ENCODE data around the gene COPS6. TPM values are rescaled to one million over a fixed set of nuclear protein-coding genes. Genes with fewer than 3 reads are reported as not detected.

COPS6 gene
- polyA plus RNA-seq (ENCODE audit: insufficient read length in 4 of 4), result 100 to 1,000 TPM; 103 to 137 (median 126) TPM

DNA sequence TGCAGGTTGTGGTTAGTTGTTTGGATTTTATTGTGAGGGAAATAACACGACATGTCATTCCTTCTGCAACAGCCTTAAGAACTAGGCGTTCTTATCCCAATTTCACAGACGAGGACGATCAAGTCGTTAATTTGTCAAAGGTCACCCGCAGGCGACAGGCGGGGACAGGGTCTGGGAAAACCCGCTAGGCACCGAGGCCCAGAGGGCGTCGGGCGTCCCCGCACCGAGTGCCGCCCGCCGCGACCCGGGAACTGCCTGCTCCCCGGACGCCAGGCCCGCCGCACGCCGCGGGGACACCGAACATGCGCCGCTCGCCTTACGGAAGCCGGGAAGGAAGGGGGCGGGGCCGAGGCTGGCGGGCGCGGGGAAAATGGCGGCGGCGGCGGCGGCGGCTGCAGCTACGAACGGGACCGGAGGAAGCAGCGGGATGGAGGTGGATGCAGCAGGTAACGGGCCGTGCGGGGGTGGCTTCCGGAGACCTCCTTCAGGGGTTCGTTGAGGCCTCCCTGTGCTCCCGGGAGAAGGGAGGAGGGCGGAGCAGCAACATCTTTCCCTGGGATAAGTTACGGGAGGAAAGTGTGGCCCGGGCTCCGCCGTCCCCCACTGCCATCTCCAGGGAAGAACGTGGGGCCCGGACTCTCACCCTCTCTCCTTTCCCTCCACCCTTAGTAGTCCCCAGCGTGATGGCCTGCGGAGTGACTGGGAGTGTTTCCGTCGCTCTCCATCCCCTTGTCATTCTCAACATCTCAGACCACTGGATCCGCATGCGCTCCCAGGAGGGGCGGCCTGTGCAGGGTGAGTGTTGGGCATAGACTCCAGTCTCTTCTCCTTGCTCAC is at the start of gene COPS6:
TSS of gene COPS6 (plus strand) at position 349 of the 837 bp plus-strand sequence. CDS start at position 371, 22 bp downstream.
- DNase-seq (ENCODE audit: low read depth in 4 of 4, low spot score in 3 of 4), result no peak

DNA sequence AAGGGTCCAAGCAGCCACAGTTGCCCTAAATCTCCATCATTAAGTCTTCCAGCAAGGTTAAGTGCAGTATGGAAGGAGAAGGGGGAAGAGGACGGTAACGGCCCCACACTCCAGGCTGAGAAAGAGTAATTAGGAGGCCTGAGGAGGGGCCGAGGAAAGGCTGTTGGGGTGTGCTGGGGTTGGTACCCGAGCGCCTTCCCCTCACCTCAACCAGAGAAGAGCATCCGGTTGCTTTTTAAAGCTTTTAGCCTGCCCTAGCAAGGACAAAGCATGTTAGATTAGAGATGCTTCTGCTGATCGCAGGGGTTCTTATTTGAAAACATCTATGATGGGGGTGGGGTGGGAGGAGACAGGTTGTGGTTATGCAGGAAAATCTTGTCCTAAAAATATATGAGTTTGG is 48.2 kb upstream of the COPS6 start:
- DNase-seq (ENCODE audit: low read depth in 4 of 4, low spot score in 3 of 4), result no peak

DNA sequence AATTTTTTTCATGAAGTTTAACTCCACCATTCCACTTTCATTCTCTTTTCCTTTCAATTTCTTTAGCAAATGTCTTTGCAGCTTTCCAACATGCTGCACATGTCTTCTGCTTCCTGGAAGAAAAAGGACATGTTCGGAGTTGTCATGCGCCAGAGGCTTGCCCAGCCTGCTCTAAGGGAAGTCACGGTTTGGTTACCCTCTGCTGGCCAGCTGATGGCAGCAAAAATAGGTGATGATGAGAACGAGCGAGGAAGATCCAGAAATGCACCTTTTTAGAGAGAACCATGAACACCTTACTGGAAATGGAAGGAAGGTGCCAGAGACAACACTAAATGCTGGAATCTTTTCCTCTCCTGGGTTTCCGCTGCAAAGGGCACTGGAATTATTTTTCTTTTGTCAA is 44.1 kb upstream of the COPS6 start:
- DNase-seq (ENCODE audit: low read depth in 4 of 4, low spot score in 3 of 4), result no peak

DNA sequence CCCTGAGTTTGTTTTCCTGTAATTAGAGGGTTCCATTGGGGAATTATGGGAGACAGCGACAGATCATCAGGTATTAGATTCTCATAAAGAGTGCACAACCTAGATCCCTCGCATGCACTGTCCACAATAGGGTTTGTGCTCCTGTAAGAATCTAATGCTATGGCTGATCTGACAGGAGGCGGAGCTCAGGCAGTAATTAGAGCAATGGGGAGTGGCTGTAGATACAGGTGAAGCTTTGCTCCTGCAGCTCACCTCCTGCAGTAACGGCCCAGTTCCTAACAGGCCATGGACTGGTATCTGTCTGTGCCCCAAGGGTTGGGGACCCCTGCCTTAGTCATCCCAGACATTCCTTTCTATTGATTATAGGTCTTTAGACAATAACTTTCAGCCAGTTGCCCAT is 40.1 kb upstream of the COPS6 start:
- DNase-seq (ENCODE audit: low read depth in 4 of 4, low spot score in 3 of 4), result no peak

GRCh38 chr7:100049441-100050291 is 39.1 kb upstream of the COPS6 start, which contains the start of gene ZSCAN21:
TSS of gene ZSCAN21 (plus strand) at chr7:100049774. CDS start at chr7:100057007, 7,233 bp downstream.
- peak; percentile 64 to 78 (median 74) for DNase-seq (ENCODE audit: low read depth in 4 of 4, low spot score in 3 of 4)

DNA sequence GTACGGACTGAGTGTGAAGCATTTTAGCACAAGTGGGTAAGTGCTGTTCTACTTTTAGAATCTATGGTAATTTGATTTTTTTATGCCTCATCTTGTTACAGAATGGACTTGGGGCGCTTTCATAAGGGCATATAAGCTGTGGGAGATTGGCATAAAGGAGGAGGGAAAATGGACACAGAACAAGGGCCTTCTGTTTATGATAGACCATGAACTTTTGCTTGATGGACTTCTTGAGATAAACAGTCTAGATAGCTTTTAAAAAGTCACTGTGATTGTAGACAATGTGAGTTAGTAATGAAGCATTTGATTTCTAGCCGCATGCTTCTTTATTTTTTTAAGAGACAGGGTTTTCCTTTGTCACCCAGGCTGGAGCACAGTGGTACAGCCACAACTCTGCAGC is 37.2 kb upstream of the COPS6 start:
- no peak for DNase-seq (ENCODE audit: low read depth in 4 of 4, low spot score in 3 of 4)

- DNase-seq (ENCODE audit: low read depth in 4 of 4, low spot score in 3 of 4), result no peak
Observed at GRCh38 chr7:100053215-100053614, 35.6 kb upstream of the COPS6 start.

- DNase-seq (ENCODE audit: low read depth in 4 of 4, low spot score in 3 of 4), result no peak
Observed at GRCh38 chr7:100057006-100057405, 31.8 kb upstream of the COPS6 start.

GRCh38 chr7:100059251-100059739 is 29.5 kb upstream of the COPS6 start:
- no peak for DNase-seq (ENCODE audit: low read depth in 4 of 4, low spot score in 3 of 4)

GRCh38 chr7:100061518-100062193 is 27.1 kb upstream of the COPS6 start:
- DNase-seq (ENCODE audit: low read depth in 4 of 4, low spot score in 3 of 4), result no peak

DNA sequence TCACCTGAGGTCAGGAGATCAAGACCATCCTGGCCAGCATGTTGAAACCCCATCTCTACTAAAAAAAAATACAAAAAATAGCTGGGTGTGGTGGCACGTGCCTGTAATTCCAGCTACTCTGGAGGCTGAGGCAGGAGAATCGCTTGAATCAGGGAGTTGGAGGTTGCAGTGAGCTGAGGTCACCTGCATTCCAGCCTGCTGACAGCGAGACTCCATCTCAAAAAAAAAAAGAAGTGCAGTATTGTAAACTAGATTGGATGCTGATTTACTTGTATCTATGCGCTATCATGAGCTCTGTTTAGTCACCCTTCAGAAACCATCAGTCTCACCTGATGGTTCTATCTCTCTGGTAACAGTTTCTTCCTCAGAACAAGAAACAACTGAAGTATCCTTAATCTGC is 25.4 kb upstream of the COPS6 start:
- no peak for DNase-seq (ENCODE audit: low read depth in 4 of 4, low spot score in 3 of 4)

DNA sequence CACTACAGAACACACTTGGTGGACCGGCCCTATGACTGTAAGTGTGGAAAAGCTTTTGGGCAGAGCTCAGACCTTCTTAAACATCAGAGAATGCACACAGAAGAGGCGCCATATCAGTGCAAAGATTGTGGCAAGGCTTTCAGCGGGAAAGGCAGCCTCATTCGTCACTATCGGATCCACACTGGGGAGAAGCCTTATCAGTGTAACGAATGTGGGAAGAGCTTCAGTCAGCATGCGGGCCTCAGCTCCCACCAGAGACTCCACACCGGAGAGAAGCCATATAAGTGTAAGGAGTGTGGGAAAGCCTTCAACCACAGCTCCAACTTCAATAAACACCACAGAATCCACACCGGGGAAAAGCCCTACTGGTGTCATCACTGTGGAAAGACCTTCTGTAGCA is 24.6 kb upstream of the COPS6 start:
- no peak for DNase-seq (ENCODE audit: low read depth in 4 of 4, low spot score in 3 of 4)

- no peak for DNase-seq (ENCODE audit: low read depth in 4 of 4, low spot score in 3 of 4)
Observed at GRCh38 chr7:100065452-100066186, 23.1 kb upstream of the COPS6 start.

- DNase-seq (ENCODE audit: low read depth in 4 of 4, low spot score in 3 of 4), result no peak
Observed at GRCh38 chr7:100066953-100067352, 21.8 kb upstream of the COPS6 start.

GRCh38 chr7:100069991-100070390 is 18.8 kb upstream of the COPS6 start:
- no peak for DNase-seq (ENCODE audit: low read depth in 4 of 4, low spot score in 3 of 4)

GRCh38 chr7:100071018-100071723 is 17.6 kb upstream of the COPS6 start:
- no peak for DNase-seq (ENCODE audit: low read depth in 4 of 4, low spot score in 3 of 4)

GRCh38 chr7:100072462-100072861 is 16.3 kb upstream of the COPS6 start:
- no peak for DNase-seq (ENCODE audit: low read depth in 4 of 4, low spot score in 3 of 4)

DNA sequence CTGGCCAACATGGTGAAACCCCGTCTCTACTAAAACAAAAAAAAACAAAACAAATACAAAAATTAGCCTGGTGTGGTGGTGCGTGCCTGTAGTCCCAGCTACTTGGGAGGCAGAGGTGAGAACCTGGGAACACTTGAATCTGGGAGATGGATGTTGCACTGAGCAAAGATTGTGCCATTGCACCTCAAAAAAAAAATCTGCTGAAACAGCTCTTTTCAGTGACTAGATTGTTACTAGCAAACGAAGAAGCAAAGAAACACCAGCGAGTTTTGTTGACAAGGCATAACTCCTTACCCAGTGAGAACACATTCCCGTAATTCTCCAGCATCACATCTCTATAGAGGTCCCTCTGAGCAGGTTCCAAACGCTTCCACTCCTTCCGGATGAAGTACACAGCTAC is 13.9 kb upstream of the COPS6 start:
- DNase-seq (ENCODE audit: low read depth in 4 of 4, low spot score in 3 of 4), result no peak

DNA sequence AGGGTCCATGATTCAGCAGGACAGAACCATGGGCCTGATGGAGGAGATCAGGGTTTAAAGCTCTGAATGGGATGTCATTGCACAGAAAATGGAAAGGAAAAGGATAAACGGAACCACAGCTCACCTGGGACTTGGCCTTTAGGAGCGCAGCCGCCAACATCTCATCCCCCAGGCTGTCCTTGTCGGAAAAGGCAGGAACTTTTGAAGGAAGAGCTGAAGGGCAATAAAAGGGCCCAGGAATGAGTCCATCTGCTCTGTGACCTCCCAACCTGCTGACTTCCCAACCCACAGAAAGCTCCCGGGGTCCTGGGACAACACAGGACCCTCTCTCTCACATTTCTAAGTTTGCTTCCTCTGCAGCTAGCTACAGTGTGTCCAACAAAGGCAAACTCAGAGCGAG is 13.4 kb upstream of the COPS6 start:
- no peak for DNase-seq (ENCODE audit: low read depth in 4 of 4, low spot score in 3 of 4)

DNA sequence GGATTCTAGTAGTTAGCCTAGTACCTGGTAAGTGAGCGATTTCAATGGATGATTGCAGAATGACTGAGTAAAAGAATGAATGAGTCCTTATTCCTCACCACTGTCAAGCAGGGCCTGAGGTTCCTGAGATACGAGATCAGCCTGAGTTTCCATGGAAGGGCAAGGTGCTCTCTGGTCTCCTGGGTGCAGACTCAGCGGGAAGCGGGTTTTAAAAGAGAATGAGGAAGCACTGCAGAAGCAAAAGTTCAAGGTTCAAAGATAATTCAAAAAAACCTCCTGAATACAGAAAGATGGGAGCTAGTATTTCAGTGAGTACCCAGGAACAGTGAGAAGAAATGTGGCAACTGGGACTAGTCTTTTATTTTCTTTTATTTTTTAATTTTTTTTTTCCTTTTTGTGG is 11.6 kb upstream of the COPS6 start:
- DNase-seq (ENCODE audit: low read depth in 4 of 4, low spot score in 3 of 4), result no peak
